GM12878 (cell line): ENCODE results near the gene RPUSD1. TPM values are rescaled to one million over a fixed set of nuclear protein-coding genes. Genes with fewer than 3 reads are reported as not detected.

ENCODE experiments used
- ATAC-seq: fragments of 200-7000 bp; cut with Tn5 transposase; 3 replicates; pipeline ENCODE4 v1.9.1; 2020; ENCODE audit warnings: mild to moderate bottlenecking, moderate library complexity
- BruUV-seq: library from RNA; stranded (reverse); fragments of 400-500 nt; replicated peaks from 2 replicates; lab custom pipeline; 2021; lab: Mats Ljungman, UMichigan
- CTCF ChIA-PET: fragments of 300-600 bp; sonication (Branson Sonifier 250); formaldehyde crosslinking; extraction: SDS; loops from one replicate; lab custom pipeline; 2021; ENCODE audit warnings: inconsistent platforms; lab: Yijun Ruan, JAX
- POLR2A ChIA-PET: fragments of 350-600 bp; formaldehyde crosslinking; extraction: SDS; loops from one replicate; lab custom pipeline; 2021; ENCODE audit warnings: inconsistent platforms; lab: Charles Lee
- RAD21 ChIA-PET: fragments of 300-600 bp; sonication (Branson Sonifier 250); formaldehyde crosslinking; loops from one replicate; lab custom pipeline; 2023; ENCODE audit warnings: antibody characterized with exemption; ENCODE audit not compliant: unreplicated experiment; lab: Charles Lee
- SMC1A ChIA-PET: fragments of 300-600 bp; sonication (Branson Sonifier 250); formaldehyde crosslinking; loops from one replicate; lab custom pipeline; 2023; ENCODE audit not compliant: unreplicated experiment, uncharacterized antibody; lab: Charles Lee
- DNase-seq: peaks from one replicate; pipeline ENCODE4 v3.0.0-alpha.2; 2011; ENCODE audit warnings: low read depth, low spot score
- FAIRE-seq: peaks from 3 replicates; lab custom pipeline; 2011; peaks lifted over from hg19 to GRCh38; lab: Jason Lieb, UNC
- H2AFZ ChIP-seq: 2 replicates; pipeline ENCODE4 v1.6.0; 2011; ENCODE audit warnings: low read depth, low read length, control low read depth; ENCODE audit not compliant: control insufficient read depth
- H3K27ac ChIP-seq: 2 replicates; pipeline ENCODE4 v1.5.1; 2011; ENCODE audit warnings: control low read depth; ENCODE audit not compliant: control insufficient read depth, insufficient read depth
- H3K27me3 ChIP-seq, 2 experiments: replicated peaks in 1 of 2; 2 replicates each; pipeline versions ENCODE4 v1.6.0 to v1.6.1; 2011; ENCODE audit warnings: low read length in 1 of 2; ENCODE audit not compliant: control insufficient read depth in 2 of 2, insufficient read depth in 2 of 2
- H3K36me3 ChIP-seq, 2 experiments: 2 replicates each; pipeline ENCODE4 v1.5.1; 2011; ENCODE audit warnings: low read length in 1 of 2; ENCODE audit not compliant: control insufficient read depth in 2 of 2, insufficient read depth in 2 of 2
- H3K4me1 ChIP-seq: 2 replicates; pipeline ENCODE4 v1.6.1; 2011; ENCODE audit warnings: mild to moderate bottlenecking, low read length, moderate library complexity, mixed read lengths; ENCODE audit not compliant: control insufficient read depth, insufficient read depth
- H3K4me2 ChIP-seq: 2 replicates; pipeline ENCODE4 v1.6.0; 2011; ENCODE audit warnings: control low read depth; ENCODE audit not compliant: control insufficient read depth, insufficient read depth
- H3K4me3 ChIP-seq: fragments of 200-600 bp; sonication (generic); 2 replicates; pipeline ENCODE4 v1.5.1; 2016
- H3K79me2 ChIP-seq: 2 replicates; pipeline ENCODE4 v1.6.0; 2011; ENCODE audit warnings: low read length; ENCODE audit not compliant: control insufficient read depth, insufficient read depth
- H3K9ac ChIP-seq: 2 replicates; pipeline ENCODE4 v1.8.0; 2011; ENCODE audit warnings: low read length, control low read depth, mixed read lengths; ENCODE audit not compliant: control insufficient read depth, insufficient read depth
- H3K9me3 ChIP-seq: replicated peaks from 3 replicates; pipeline ENCODE4 v1.5.1; 2011; ENCODE audit warnings: mild to moderate bottlenecking, low read length; ENCODE audit not compliant: control insufficient read depth, insufficient read depth
- H4K20me1 ChIP-seq: 2 replicates; pipeline ENCODE4 v1.6.0; 2011; ENCODE audit not compliant: control insufficient read depth, insufficient read depth
- BACH1 ChIP-seq: fragments of 450-650 bp; IDR thresholded peaks from 2 replicates; pipeline ENCODE4 v1.6.1; 2017; ENCODE audit warnings: mild to moderate bottlenecking, borderline replicate concordance
- BCL3 ChIP-seq: IDR thresholded peaks from 2 replicates; pipeline ENCODE4 v1.6.1; 2011; ENCODE audit warnings: borderline replicate concordance, low read depth, mild to moderate bottlenecking, moderate library complexity, low read length; ENCODE audit not compliant: insufficient read depth, poor library complexity, severe bottlenecking
- BMI1 ChIP-seq: fragments of 450-650 bp; IDR thresholded peaks from 2 replicates; pipeline ENCODE4 v1.6.1; 2016; ENCODE audit warnings: mild to moderate bottlenecking, moderate library complexity, borderline replicate concordance
- E4F1 ChIP-seq: fragments of 450-650 bp; IDR thresholded peaks from 2 replicates; pipeline ENCODE4 v1.6.1; 2018; ENCODE audit warnings: borderline replicate concordance, mild to moderate bottlenecking; ENCODE audit not compliant: partially characterized antibody
- MTA2 ChIP-seq: fragments of 450-650 bp; IDR thresholded peaks from 2 replicates; pipeline ENCODE4 v1.6.1; 2016; ENCODE audit warnings: low read depth, mild to moderate bottlenecking, moderate library complexity
- RUNX3 ChIP-seq: IDR thresholded peaks from 2 replicates; pipeline ENCODE4 v1.6.1; 2012; ENCODE audit warnings: low read length, inconsistent platforms
- WGBS: methylation state at CpG from one replicate; pipeline ENCODE4 v1.1.6; 2016; ENCODE audit warnings: low lambda C conversion rate; ENCODE audit not compliant: insufficient replicate concordance, insufficient coverage; ENCODE audit errors: missing lambda C conversion rate; 5-methylcytosine and 5-hydroxymethylcytosine counted together
- in situ Hi-C: fragments of 300-500 bp; cut with MboI; formaldehyde crosslinking; loops from 9 replicates; pipeline ENCODE4 v1.14.3; 2018; ENCODE audit warnings: mixed read lengths
- intact Hi-C: fragments of 100-400 bp; cut with micrococcal nuclease; formaldehyde crosslinking; loops from one replicate; pipeline ENCODE4 v1.14.2; 2022; ENCODE audit not compliant: unreplicated experiment
- polyA plus RNA-seq, 11 experiments: library from polyadenylated mRNA; depleted of rRNA in 4 of 11; unstranded in 6 of 11; stranded (reverse) in 5 of 11; fragments of >200 nt; fragmentation: Nextera tagmentation in 4 of 11; fragmentation: Illumina TruSeq in 1 of 11; extraction: Ambion mirVana in 4 of 11; extraction: Trizol in 1 of 11; gene quantifications; 1 replicate in 1 of 11; 2 replicates in 10 of 11; pipeline versions ENCODE4 v1.2.1 to v1.2.3, GENCODE V29; 2011 to 2016; ENCODE audit warnings: inconsistent platforms in 2 of 11, missing spikeins in 2 of 11, low read depth in 1 of 11
- total RNA-seq, 4 experiments: library from RNA; depleted of rRNA in 3 of 4; stranded (reverse); fragments of >200 nt in 3 of 4; fragmentation: Illumina TruSeq in 1 of 4; extraction: Trizol in 1 of 4; gene quantifications; 2 replicates each; pipeline versions ENCODE4 v1.2.1 to v1.2.3, GENCODE V29; 2013 to 2021

RPUSD1 gene
- total and polyA plus RNA-seq, 10 of the 15 experiments (the other 5 are each of a cell fraction or from before 2014, with no cell fraction given): 0.55 to 49.9 (median 21.1) TPM

- no peak overlapping the region for H3K27ac ChIP-seq
- no peak for DNase-seq
- H3K79me2 ChIP-seq: peaks cover 24% of the 10 kb centered on the region
- CTCF ChIA-PET: no interaction called here
- POLR2A ChIA-PET: no interaction called here
- 91% methylated on average over 23 of the region's 23 CpGs for WGBS
- RAD21 ChIA-PET: no interaction called here
- no peak overlapping the region for H2AFZ ChIP-seq
- H3K9ac ChIP-seq: no peak overlapping the region
- peaks cover 0 to 18% of the 10 kb centered on the region in 2 experiments; a peak in 2 of 4 replicates for H3K36me3 ChIP-seq
- in situ Hi-C loops: no loop called here
- no peak overlapping the region for H3K4me3 ChIP-seq
- TF ChIP-seq BACH1: no peak
- TF ChIP-seq BCL3: no peak
- TF ChIP-seq RUNX3: no peak
- no peak for TF ChIP-seq E4F1
- no peak for TF ChIP-seq BMI1
- no peak for TF ChIP-seq MTA2
- TF ChIP-seq, all 136 proteins: peak for 0
- peaks cover 9% of the 10 kb centered on the region for H3K4me1 ChIP-seq
- intact Hi-C loops: no loop called here
- no peaks in the 10 kb centered on the region for H3K9me3 ChIP-seq
- no peaks in the 10 kb centered on the region for H3K27me3 ChIP-seq
- H3K4me2 ChIP-seq: no peak overlapping the region
- SMC1A ChIA-PET: no interaction called here
- H4K20me1 ChIP-seq: no peaks in the 10 kb centered on the region
- ATAC-seq (no peak), FAIRE-seq (no peak)
- no TSS peak for BruUV-seq
Measured at GRCh38 chr16:791131-791530, 3.0 kb upstream of the RPUSD1 start.
